ENCODE results near the gene CNTNAP2.

GRCh38 chr7:147079921-147080420 lies 963.4 kb downstream of the CNTNAP2 start:
- no peak for TF ChIP-seq CTCF (conservative IDR thresholded peaks at IDR 0.05; ENCODE audit: low read depth, low read length)
- TF ChIP-seq SMC3 (IDR thresholded peaks at IDR 0.05; ENCODE audit: low read depth, low read length): no peak
- TF ChIP-seq MAZ (IDR thresholded peaks at IDR 0.05; ENCODE audit: borderline replicate concordance, low read depth, low read length): no peak
- TF ChIP-seq POLR2A (IDR thresholded peaks at IDR 0.05; ENCODE audit: low read depth, low read length): no peak
- TF ChIP-seq RCOR1 (IDR thresholded peaks at IDR 0.05; ENCODE audit: insufficient replicate concordance, low read length): no peak
- TF ChIP-seq MXI1 (IDR thresholded peaks at IDR 0.05; ENCODE audit: borderline replicate concordance, low read depth, low read length): no peak
- TF ChIP-seq RAD21 (IDR thresholded peaks at IDR 0.05; ENCODE audit: low read length): no peak
- no peak for TF ChIP-seq ELK1 (IDR thresholded peaks at IDR 0.05; ENCODE audit: borderline replicate concordance, low read depth, low read length)
